HepG2 (cell line): ENCODE measurements around the gene YAP1. TPM values are rescaled to one million over a fixed set of nuclear protein-coding genes. Genes with fewer than 3 reads are reported as not detected.

Source experiments
- BCL6 ChIP-seq: IDR thresholded peaks from 2 replicates; pipeline ENCODE4 v1.6.1; 2016; ENCODE audit warnings: missing genetic modification reagents, missing compliant biosample characterization
- DRAP1 ChIP-seq: IDR thresholded peaks from 2 replicates; pipeline ENCODE4 v1.6.1; 2016; ENCODE audit warnings: missing genetic modification reagents, missing compliant biosample characterization
- GLI4 ChIP-seq: sonication (generic); formaldehyde crosslinking; IDR thresholded peaks from 2 replicates; pipeline ENCODE4 v1.5.1; 2020; ENCODE audit warnings: missing genetic modification reagents, mild to moderate bottlenecking, moderate library complexity, borderline replicate concordance
- HIC2 ChIP-seq: sonication (generic); formaldehyde crosslinking; IDR thresholded peaks from 2 replicates; pipeline ENCODE4 v1.9.0; 2022; ENCODE audit warnings: low read depth, missing genetic modification reagents
- IKZF5 ChIP-seq: IDR thresholded peaks from 2 replicates; pipeline ENCODE4 v1.6.1; 2018; ENCODE audit warnings: missing genetic modification reagents, mild to moderate bottlenecking, missing compliant biosample characterization
- KAT2B ChIP-seq: fragments of 150-350 bp; IDR thresholded peaks from 2 replicates; pipeline ENCODE4 v1.6.1; 2014; ENCODE audit warnings: low read depth, low read length, borderline replicate concordance
- MAX ChIP-seq: IDR thresholded peaks from 2 replicates; pipeline ENCODE4 v1.6.1; 2012; ENCODE audit warnings: inconsistent platforms
- NFKBIZ ChIP-seq: IDR thresholded peaks from 2 replicates; pipeline ENCODE4 v1.6.1; 2018; ENCODE audit warnings: missing genetic modification reagents, missing compliant biosample characterization
- NFYB ChIP-seq: sonication (generic); formaldehyde crosslinking; IDR thresholded peaks from 2 replicates; pipeline ENCODE4 v1.4.0; 2020; ENCODE audit warnings: missing genetic modification reagents
- PHB2 ChIP-seq: fragments of 450-650 bp; IDR thresholded peaks from 2 replicates; pipeline ENCODE4 v1.6.1; 2018; ENCODE audit not compliant: partially characterized antibody
- SNAPC4 ChIP-seq: sonication (generic); formaldehyde crosslinking; IDR thresholded peaks from 2 replicates; pipeline ENCODE4 v1.4.0; 2020; ENCODE audit warnings: mild to moderate bottlenecking, missing genetic modification reagents
- SP5 ChIP-seq: IDR thresholded peaks from 2 replicates; pipeline ENCODE4 v1.6.1; 2016; ENCODE audit warnings: low read depth, borderline replicate concordance
- ZKSCAN1 ChIP-seq: fragments of 150-350 bp; IDR thresholded peaks from 2 replicates; pipeline ENCODE4 v1.6.1; 2014; ENCODE audit warnings: low read length
- ZNF10 ChIP-seq: sonication (generic); formaldehyde crosslinking; IDR thresholded peaks from 2 replicates; pipeline ENCODE4 v1.4.0; 2020; ENCODE audit warnings: mild to moderate bottlenecking, low read depth, missing genetic modification reagents, borderline replicate concordance
- ZNF160 ChIP-seq: sonication (generic); formaldehyde crosslinking; IDR thresholded peaks from 2 replicates; pipeline ENCODE4 v1.8.0; 2022; ENCODE audit warnings: mild to moderate bottlenecking, inconsistent platforms, missing genetic modification reagents
- ZNF326 ChIP-seq: sonication (generic); formaldehyde crosslinking; IDR thresholded peaks from 2 replicates; pipeline ENCODE4 v1.4.0; 2020; ENCODE audit warnings: missing genetic modification reagents, borderline replicate concordance
- ZNF678 ChIP-seq: sonication (generic); formaldehyde crosslinking; IDR thresholded peaks from 2 replicates; pipeline ENCODE4 v1.4.0; 2020; ENCODE audit warnings: mild to moderate bottlenecking, missing genetic modification reagents
- ZNF713 ChIP-seq: sonication (generic); formaldehyde crosslinking; IDR thresholded peaks from 2 replicates; pipeline ENCODE4 v1.4.0; 2020; ENCODE audit warnings: mild to moderate bottlenecking, missing genetic modification reagents
- ZSCAN20 ChIP-seq: sonication (generic); formaldehyde crosslinking; IDR thresholded peaks from 2 replicates; pipeline ENCODE4 v1.4.0; 2020; ENCODE audit warnings: missing genetic modification reagents, mild to moderate bottlenecking, borderline replicate concordance
- polyA plus RNA-seq, 8 experiments: library from polyadenylated mRNA; depleted of rRNA in 3 of 8; stranded (reverse) in 7 of 8; unstranded in 1 of 8; fragments of >200 nt; fragmentation: Illumina TruSeq in 4 of 8; extraction: Trizol in 4 of 8; gene quantifications; 2 replicates each; pipeline versions ENCODE4 v1.2.1 to v1.2.3, GENCODE V29; 2011 to 2016; ENCODE audit warnings: low read depth in 4 of 8, missing spikeins in 1 of 8, mixed read lengths in 1 of 8; ENCODE audit not compliant: insufficient read depth in 1 of 8
- total RNA-seq, 5 experiments: library from RNA; depleted of rRNA; stranded (reverse); fragments of >200 nt; fragmentation: Illumina TruSeq; extraction: Trizol; gene quantifications; 2 replicates each; pipeline ENCODE4 v1.2.3, GENCODE V29; 2016; ENCODE audit warnings: low read depth in 1 of 5

YAP1 gene
- total and polyA plus RNA-seq, 2 of the 13 experiments (the other 11 are each of a cell fraction or from before 2014, with no cell fraction given), result 59.5 to 91.0 TPM

GRCh38 chr11:102109896-102110760 is at the start of gene YAP1 (continued):
- no peak for TF ChIP-seq NFYB (CRISPR knock-in tag)
- TF ChIP-seq ZNF10 (CRISPR knock-in tag), result no peak
- TF ChIP-seq ZNF678 (CRISPR knock-in tag), result no peak
- peak; percentile 34; the same call in 1 of the 2 replicates for TF ChIP-seq DRAP1 (CRISPR knock-in tag)
- peak; percentile 85 for TF ChIP-seq IKZF5 (CRISPR knock-in tag)
- peak; percentile 75 for TF ChIP-seq SP5
- no peak for TF ChIP-seq GLI4 (CRISPR knock-in tag)
- TF ChIP-seq KAT2B, result no peak
- TF ChIP-seq BCL6 (CRISPR knock-in tag), result peak; percentile 69; the same call in 1 of the 2 replicates
- TF ChIP-seq NFKBIZ (CRISPR knock-in tag), result no peak
- TF ChIP-seq PHB2, result no peak
- no peak for TF ChIP-seq SNAPC4 (CRISPR knock-in tag)
- peak; percentile 82 for TF ChIP-seq ZNF160 (CRISPR knock-in tag)
- no peak for TF ChIP-seq ZKSCAN1
- TF ChIP-seq MAX, result peak; percentile 91
- TF ChIP-seq ZSCAN20 (CRISPR knock-in tag), result no peak
- no peak for TF ChIP-seq HIC2 (CRISPR knock-in tag)
- TF ChIP-seq ZNF713 (CRISPR knock-in tag), result peak; percentile 34; the same call in 1 of the 2 replicates
- no peak for TF ChIP-seq ZNF326 (CRISPR knock-in tag)
